K562 (cell line): ENCODE measurements around the gene SHC1. TPM values are rescaled to one million over a fixed set of nuclear protein-coding genes. Genes with fewer than 3 reads are reported as not detected.

Source experiments
- BRD4 ChIP-seq: fragments of 200-600 bp; sonication (generic); IDR thresholded peaks from 2 replicates; pipeline ENCODE4 v1.6.1; 2017; ENCODE audit warnings: inconsistent platforms
- BRD9 ChIP-seq: fragments of 450-650 bp; IDR thresholded peaks from 2 replicates; pipeline ENCODE4 v1.6.1; 2018; ENCODE audit warnings: low read depth; ENCODE audit not compliant: partially characterized antibody
- CHD2 ChIP-seq: IDR thresholded peaks from 2 replicates; pipeline ENCODE4 v1.6.1; 2011; ENCODE audit warnings: low read depth, low read length
- CREB1 ChIP-seq, 2 experiments: sonication (generic) in 1 of 2; formaldehyde crosslinking in 1 of 2; IDR thresholded peaks; 2 replicates each; pipeline versions ENCODE4 v1.6.1 to v1.8.0; 2012 to 2022; ENCODE audit warnings: inconsistent platforms in 1 of 2, mild to moderate bottlenecking in 1 of 2, missing genetic modification reagents in 1 of 2, moderate library complexity in 1 of 2
- HEY1 ChIP-seq: fragments of 250-450 bp; sonication (Bioruptor Pico); IDR thresholded peaks from 2 replicates; pipeline ENCODE4 v1.5.0; 2020; ENCODE audit warnings: mild to moderate bottlenecking, moderate library complexity, borderline replicate concordance
- ILF3 ChIP-seq: fragments of 450-650 bp; IDR thresholded peaks from 2 replicates; pipeline ENCODE4 v1.6.1; 2018; ENCODE audit warnings: antibody characterized with exemption, mild to moderate bottlenecking, moderate library complexity, borderline replicate concordance
- ILK ChIP-seq: fragments of 450-650 bp; IDR thresholded peaks from 2 replicates; pipeline ENCODE4 v1.6.1; 2016; ENCODE audit warnings: missing genetic modification characterization, low read depth, mild to moderate bottlenecking, missing compliant biosample characterization, moderate library complexity, borderline replicate concordance
- MEF2A ChIP-seq: IDR thresholded peaks from 2 replicates; pipeline ENCODE4 v1.6.1; 2011; ENCODE audit warnings: low read depth, mild to moderate bottlenecking, low read length, moderate library complexity; ENCODE audit not compliant: control insufficient read depth
- MTA1 ChIP-seq: fragments of 450-650 bp; IDR thresholded peaks from 2 replicates; pipeline ENCODE4 v1.6.1; 2017; ENCODE audit warnings: borderline replicate concordance
- NCOA2 ChIP-seq, 2 experiments: fragments of 450-650 bp; IDR thresholded peaks; 2 replicates each; pipeline ENCODE4 v1.6.1; 2018; ENCODE audit warnings: mild to moderate bottlenecking in 2 of 2, moderate library complexity in 1 of 2; ENCODE audit not compliant: partially characterized antibody in 2 of 2
- NR4A1 ChIP-seq, 2 experiments: fragments of 250-450 bp in 1 of 2; fragments of 450-650 bp in 1 of 2; sonication (Bioruptor Pico) in 1 of 2; IDR thresholded peaks; 2 replicates each; pipeline versions ENCODE4 v1.4.0 to v1.6.1; 2016 to 2020; ENCODE audit warnings: mild to moderate bottlenecking in 2 of 2, missing compliant biosample characterization in 1 of 2, missing genetic modification characterization in 1 of 2, moderate library complexity in 1 of 2
- RBBP5 ChIP-seq: fragments of 200-600 bp; sonication (generic); IDR thresholded peaks from 2 replicates; pipeline ENCODE4 v1.6.1; 2012; ENCODE audit warnings: borderline replicate concordance, mild to moderate bottlenecking, low read length, control low read depth, inconsistent platforms; ENCODE audit not compliant: insufficient read depth, poor library complexity, severe bottlenecking
- RBM14 ChIP-seq: fragments of 200-400 bp; formaldehyde crosslinking; IDR thresholded peaks from 2 replicates; pipeline ENCODE4 v1.6.1; 2018; ENCODE audit warnings: low read depth, mild to moderate bottlenecking, low read length, moderate library complexity, borderline replicate concordance; ENCODE audit not compliant: insufficient read depth
- STAT6 ChIP-seq: sonication (generic); formaldehyde crosslinking; IDR thresholded peaks from 2 replicates; pipeline ENCODE4 v1.8.1; 2023; ENCODE audit warnings: mild to moderate bottlenecking, missing genetic modification reagents
- WHSC1 ChIP-seq: IDR thresholded peaks from one replicate; pipeline ENCODE4 v1.6.1; 2012; ENCODE audit warnings: low read length, control low read depth, inconsistent platforms
- ZBED1 ChIP-seq: IDR thresholded peaks from 2 replicates; pipeline ENCODE4 v1.6.1; 2014
- ZFP1 ChIP-seq: fragments of 450-650 bp; formaldehyde crosslinking; IDR thresholded peaks from 2 replicates; pipeline ENCODE4 v1.4.0; 2020; ENCODE audit warnings: mild to moderate bottlenecking, mixed read lengths
- ZFP36 ChIP-seq: fragments of 150-350 bp; IDR thresholded peaks from 2 replicates; pipeline ENCODE4 v1.6.1; 2018; ENCODE audit warnings: low read length, low read depth; ENCODE audit not compliant: partially characterized antibody
- ZNF174 ChIP-seq: fragments of 250-450 bp; sonication (Bioruptor Pico); IDR thresholded peaks from 2 replicates; pipeline ENCODE4 v1.4.0; 2020; ENCODE audit warnings: mild to moderate bottlenecking
- ZNF274 ChIP-seq: IDR thresholded peaks from 2 replicates; pipeline ENCODE4 v1.6.1; 2011; ENCODE audit warnings: low read depth, mild to moderate bottlenecking, low read length, moderate library complexity, borderline replicate concordance
- ZNF436 ChIP-seq: fragments of 250-450, 450-650 bp; sonication (Bioruptor Pico); formaldehyde crosslinking; IDR thresholded peaks from 2 replicates; pipeline ENCODE4 v1.7.0; 2020; ENCODE audit warnings: mild to moderate bottlenecking
- ZNF583 ChIP-seq: fragments of 250-450 bp; sonication (Bioruptor Pico); IDR thresholded peaks from 2 replicates; pipeline ENCODE4 v1.4.0; 2020
- polyA plus RNA-seq, 8 experiments: library from polyadenylated mRNA; depleted of rRNA in 4 of 8; stranded (reverse) in 5 of 8; unstranded in 3 of 8; fragments of >200 nt; fragmentation: Nextera tagmentation in 2 of 8; fragmentation: Illumina TruSeq in 1 of 8; extraction: Ambion mirVana in 2 of 8; extraction: Trizol in 1 of 8; gene quantifications; 2 replicates each; pipeline versions ENCODE4 v1.2.1 to v1.2.3, GENCODE V29; 2011 to 2014; ENCODE audit warnings: inconsistent platforms in 1 of 8, missing spikeins in 1 of 8
- total RNA-seq, 7 experiments: library from RNA; depleted of rRNA in 6 of 7; stranded (reverse); fragments of >200 nt in 6 of 7; fragmentation: Illumina TruSeq in 2 of 7; extraction: Trizol in 2 of 7; gene quantifications; 2 replicates each; pipeline versions ENCODE4 v1.2.1 to v1.2.3, GENCODE V29; 2011 to 2021; ENCODE audit warnings: low replicate concordance in 1 of 7
- TF ChIP-seq, protein P1 (sequence below): fragments of 250-450 bp; sonication (Bioruptor Pico); IDR thresholded peaks from 2 replicates; pipeline ENCODE4 v1.5.0; 2021
- TF ChIP-seq, protein P2 (sequence below), 2 experiments: fragments of 450-650 bp in 1 of 2; sonication (generic) in 1 of 2; formaldehyde crosslinking; conservative IDR thresholded peaks; 2 replicates each; pipeline versions ENCODE4 v1.4.0 to v1.8.1; 2020 to 2022; ENCODE audit warnings: mild to moderate bottlenecking in 1 of 2, missing genetic modification reagents in 1 of 2

SHC1 gene
- total and polyA plus RNA-seq, 9 of the 15 experiments (the other 6 are each of a cell fraction or from before 2014, with no cell fraction given): 4.1 to 113 (median 51.9) TPM

- TF ChIP-seq CHD2 (no peak), ZFP36 (no peak), NR4A1 (CRISPR knock-in tag; IDR thresholded peaks at IDR 0.05) (0 out of 2 replicates have a peak, but pooled peaks have one; percentile 0), NR4A1 (tag; IDR thresholded peaks at IDR 0.05) (no peak), NCOA2 (IDR thresholded peaks at IDR 0.05; ENCODE audit: partially characterized antibody in 2 of 2) (no peak), BRD4 (0 out of 2 replicates have a peak, but pooled peaks have one; percentile 1), ZFP1 (no peak), MEF2A (no peak), ZNF583 (no peak), ZNF274 (no peak), RBM14 (no peak), BRD9 (peak; percentile 41), RBBP5 (no peak), ZNF174 (no peak), STAT6 (no peak), ILF3 (no peak), CREB1 (IDR thresholded peaks at IDR 0.05) (no peak; the same call in 1 of the 2 replicates), CREB1 (CRISPR knock-in tag; IDR thresholded peaks at IDR 0.05) (no peak), ZBED1 (no peak), WHSC1 (no peak), ZNF436 (CRISPR knock-in tag) (no peak), ILK (tag) (no peak), MTA1 (no peak), HEY1 (no peak)
- TF ChIP-seq, protein P1, sequence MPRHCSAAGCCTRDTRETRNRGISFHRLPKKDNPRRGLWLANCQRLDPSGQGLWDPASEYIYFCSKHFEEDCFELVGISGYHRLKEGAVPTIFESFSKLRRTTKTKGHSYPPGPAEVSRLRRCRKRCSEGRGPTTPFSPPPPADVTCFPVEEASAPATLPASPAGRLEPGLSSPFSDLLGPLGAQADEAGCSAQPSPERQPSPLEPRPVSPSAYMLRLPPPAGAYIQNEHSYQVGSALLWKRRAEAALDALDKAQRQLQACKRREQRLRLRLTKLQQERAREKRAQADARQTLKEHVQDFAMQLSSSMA (CRISPR knock-in tag): no peak
- TF ChIP-seq, protein P2, sequence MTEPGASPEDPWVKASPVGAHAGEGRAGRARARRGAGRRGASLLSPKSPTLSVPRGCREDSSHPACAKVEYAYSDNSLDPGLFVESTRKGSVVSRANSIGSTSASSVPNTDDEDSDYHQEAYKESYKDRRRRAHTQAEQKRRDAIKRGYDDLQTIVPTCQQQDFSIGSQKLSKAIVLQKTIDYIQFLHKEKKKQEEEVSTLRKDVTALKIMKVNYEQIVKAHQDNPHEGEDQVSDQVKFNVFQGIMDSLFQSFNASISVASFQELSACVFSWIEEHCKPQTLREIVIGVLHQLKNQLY (CRISPR knock-in tag; conservative IDR thresholded peaks at IDR 0.05): no peak
Measured at GRCh38 chr1:154974808-154975408, 4.4 kb upstream of the SHC1 start (continued).
